Measurements from ENCODE around the gene TSPYL2. TPM values are rescaled to one million over a fixed set of nuclear protein-coding genes. Genes with fewer than 3 reads are reported as not detected.

TSPYL2 gene
- total and polyA plus RNA-seq, 2 of the 8 experiments (the other 6 are each of a cell fraction or from before 2014, with no cell fraction given): 13.4 to 13.7 TPM

- no peak overlapping the region for H2AFZ ChIP-seq (ENCODE audit: low read length)
- no peak overlapping the region for H3K14ac ChIP-seq (ENCODE audit: insufficient read length)
- peaks cover 0 to 10% (median 2%) of the 10 kb centered on the region in 4 experiments; a peak in 4 of 8 replicates for H3K36me3 ChIP-seq (ENCODE audit: control insufficient read depth in 2 of 4, insufficient read depth in 4 of 4, low read length in 3 of 4)
- no peak overlapping the region for H3K56ac ChIP-seq (replicated peaks; ENCODE audit: insufficient read length, low read depth, low read length)
- peaks cover 0 to 2% (median under 1%) of the 10 kb centered on the region in 4 experiments; a peak in 2 of 7 replicates for H3K4me1 ChIP-seq (replicated peaks in 1 of 4; ENCODE audit: control insufficient read depth in 3 of 4, insufficient read depth in 4 of 4, low read length in 3 of 4)
- no peak overlapping the region for H2BK15ac ChIP-seq (ENCODE audit: low read length)
- H3K23ac ChIP-seq (ENCODE audit: insufficient read length): no peak overlapping the region
- H3K79me1 ChIP-seq (ENCODE audit: low read depth, low read length): no peaks in the 10 kb centered on the region
- H4K91ac ChIP-seq (replicated peaks; ENCODE audit: insufficient read length, low read length): no peak overlapping the region
- FAIRE-seq (no peak), DNase-seq (ENCODE audit: low read depth in 1 of 2, low spot score in 2 of 2) (no peak)
- peaks cover 0 to 6% of the 10 kb centered on the region in 2 experiments; a peak in 2 of 4 replicates for H3K79me2 ChIP-seq (ENCODE audit: control insufficient read depth in 1 of 2, insufficient read depth in 2 of 2, low read length in 2 of 2)
- no peak overlapping the region for H3K18ac ChIP-seq (ENCODE audit: extremely low read depth, low read length)
- no peak overlapping the region for H2BK20ac ChIP-seq (ENCODE audit: low read length)
- no peak overlapping the region for H3K27ac ChIP-seq (ENCODE audit: low read depth, low read length)
- no peak overlapping the region for H2BK120ac ChIP-seq (replicated peaks; ENCODE audit: low read depth, low read length)
- H3K4me3 ChIP-seq (ENCODE audit: extremely low read depth in 1 of 4, insufficient read depth in 2 of 4, low read depth in 3 of 4, low read length in 4 of 4): no peak overlapping the region
- H4K8ac ChIP-seq (ENCODE audit: extremely low read depth, insufficient read depth, low read length): no peak overlapping the region
- no peak overlapping the region for H2BK5ac ChIP-seq (ENCODE audit: low read depth, low read length)
- H3K4ac ChIP-seq (replicated peaks; ENCODE audit: insufficient read length, low read depth, low read length): no peak overlapping the region
- H3K23me2 ChIP-seq (ENCODE audit: low read depth, low read length): peaks cover 3% of the 10 kb centered on the region; the same call in 1 of the 2 replicates
- H4K20me1 ChIP-seq (replicated peaks in 1 of 2; ENCODE audit: control insufficient read depth in 1 of 2, insufficient read depth in 2 of 2, low read length in 2 of 2): no peaks in the 10 kb centered on the region
- no peaks in the 10 kb centered on the region for H3K27me3 ChIP-seq (replicated peaks in 1 of 4; ENCODE audit: control insufficient read depth in 3 of 4, extremely low read depth in 1 of 4, insufficient read depth in 3 of 4, low read length in 3 of 4)
- POLR2A ChIA-PET (ENCODE audit: partially characterized antibody): no interaction called here
- WGBS, 2 experiments (ENCODE audit: extremely low coverage in 1 of 2, insufficient coverage in 1 of 2, insufficient read length in 1 of 2, insufficient replicate concordance in 2 of 2, low coverage in 1 of 2, low lambda C conversion rate in 2 of 2, missing lambda C conversion rate in 1 of 2): 88% methylated on average over 1 of the region's 2 CpGs; no CpG with 5 or more reads in 1 of the 2 experiments
- no peak overlapping the region for H3K4me2 ChIP-seq (ENCODE audit: insufficient read depth in 1 of 2, low read depth in 2 of 2, low read length in 2 of 2)
- CTCF ChIA-PET (ENCODE audit: partially characterized antibody): interaction anchor here (0.7 to 2.1 kb wide), 5 partner anchors 9 to 100 kb away, joined by 3 to 4 read pairs (median 4); partner anchors contain the start of gene TSPYL2
- H2BK12ac ChIP-seq (ENCODE audit: low read depth, low read length): no peak overlapping the region
- H2AK5ac ChIP-seq (ENCODE audit: low read depth, low read length): no peak overlapping the region
- no peaks in the 10 kb centered on the region for H3K9me3 ChIP-seq (ENCODE audit: insufficient read depth in 2 of 2, low read depth in 1 of 2, low read length in 1 of 2)
- no peak overlapping the region for H4K5ac ChIP-seq (ENCODE audit: insufficient read length, low read depth, low read length)
- H3K9ac ChIP-seq (replicated peaks in 1 of 4; ENCODE audit: extremely low read depth in 1 of 4, low read depth in 3 of 4, low read length in 3 of 4): no peak overlapping the region
- TF ChIP-seq HDAC2 (IDR thresholded peaks at IDR 0.05; ENCODE audit: borderline replicate concordance in 1 of 2, low read depth in 2 of 2, low read length in 2 of 2) (no peak), ATF2 (IDR thresholded peaks at IDR 0.05; ENCODE audit: low read length) (no peak), MAFK (IDR thresholded peaks at IDR 0.05; ENCODE audit: low read depth, low read length) (no peak), CBX5 (IDR thresholded peaks at IDR 0.05; ENCODE audit: low read depth, low read length) (no peak)
Observed at GRCh38 chrX:53091354-53091753, 9.2 kb downstream of the TSPYL2 start.
